DMS153 treated with DMSO at 0.1 percent for 48 hours (cell line): ENCODE measurements around the gene CAPN5.

Experiments
- DNase-seq: peaks from one replicate; lab custom pipeline; 2025; ENCODE audit not compliant: unreplicated experiment; lab: John Stamatoyannopoulos, UW

Gene CAPN5

DNA sequence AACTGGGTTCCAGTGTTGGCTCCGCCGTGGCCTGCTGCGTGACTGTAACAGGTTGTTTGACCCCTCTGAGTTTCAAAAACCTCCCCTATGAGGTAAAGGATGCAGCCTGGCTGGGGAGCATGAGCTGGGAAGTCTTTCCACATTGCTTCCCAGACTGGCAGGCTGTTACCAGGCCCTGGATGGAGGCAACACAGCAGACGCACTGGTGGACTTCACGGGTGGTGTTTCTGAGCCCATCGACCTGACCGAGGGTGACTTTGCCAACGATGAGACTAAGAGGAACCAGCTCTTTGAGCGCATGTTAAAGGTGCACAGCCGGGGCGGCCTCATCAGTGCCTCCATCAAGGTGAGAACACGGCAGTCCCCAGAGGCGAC lies 47.3 kb downstream of the CAPN5 start:
- DNase-seq, result no peak

DNA sequence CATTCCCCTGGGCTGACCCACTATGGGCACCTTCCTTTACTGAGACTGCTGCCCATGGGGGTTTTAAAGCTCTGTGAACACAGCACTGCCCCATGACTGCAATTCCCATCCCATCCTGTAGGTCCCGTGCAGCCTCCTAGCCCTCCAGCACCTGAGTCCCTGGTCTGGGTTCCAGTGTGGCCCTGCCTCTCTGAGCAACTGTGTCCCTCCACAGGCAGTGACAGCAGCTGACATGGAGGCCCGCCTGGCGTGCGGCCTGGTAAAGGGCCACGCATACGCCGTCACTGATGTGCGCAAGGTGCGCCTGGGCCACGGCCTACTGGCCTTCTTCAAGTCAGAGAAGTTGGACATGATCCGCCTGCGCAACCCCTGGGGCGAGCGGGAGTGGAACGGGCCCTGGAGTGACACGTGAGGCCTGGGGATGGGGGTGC lies 48.4 kb downstream of the CAPN5 start:
- DNase-seq, result no peak

DNA sequence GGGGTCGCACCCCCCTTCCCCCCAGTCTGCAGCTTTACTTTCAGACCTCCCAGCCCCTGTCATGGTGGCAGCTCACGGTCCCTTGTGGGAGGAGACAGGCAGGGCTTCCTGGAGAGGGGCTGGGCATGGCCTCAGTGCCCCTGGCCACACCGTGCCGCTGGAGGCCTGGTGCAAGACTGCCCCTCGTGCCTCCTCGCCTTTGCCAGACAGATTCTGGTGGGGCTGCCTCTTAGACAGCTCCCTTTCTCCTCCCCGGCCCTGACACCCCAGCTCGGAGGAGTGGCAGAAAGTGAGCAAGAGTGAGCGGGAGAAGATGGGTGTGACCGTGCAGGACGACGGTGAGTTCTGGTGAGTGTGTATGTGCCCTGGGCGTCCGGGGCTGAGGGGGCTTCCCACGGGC lies 49.2 kb downstream of the CAPN5 start:
- DNase-seq, result no peak

DNA sequence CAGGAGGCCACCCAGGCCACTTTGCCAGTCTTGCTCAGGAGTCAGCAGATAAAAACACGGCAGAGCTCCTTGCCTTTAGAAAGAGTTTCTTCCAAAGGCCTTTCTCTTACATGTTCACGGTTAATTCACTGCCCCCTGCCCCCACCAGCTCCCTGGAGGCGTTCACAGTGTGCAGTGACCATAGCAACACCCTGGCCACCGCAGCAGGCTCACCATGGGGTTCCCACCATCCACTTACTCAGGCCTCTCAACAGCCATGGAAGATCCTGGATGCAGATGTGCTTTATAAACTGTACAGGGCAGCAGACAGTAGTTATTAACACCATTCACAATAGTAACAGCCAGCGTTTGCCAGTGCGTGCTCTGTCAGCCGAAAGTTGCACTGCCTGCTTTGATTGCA lies 50.7 kb downstream of the CAPN5 start:
- no peak for DNase-seq

DNA sequence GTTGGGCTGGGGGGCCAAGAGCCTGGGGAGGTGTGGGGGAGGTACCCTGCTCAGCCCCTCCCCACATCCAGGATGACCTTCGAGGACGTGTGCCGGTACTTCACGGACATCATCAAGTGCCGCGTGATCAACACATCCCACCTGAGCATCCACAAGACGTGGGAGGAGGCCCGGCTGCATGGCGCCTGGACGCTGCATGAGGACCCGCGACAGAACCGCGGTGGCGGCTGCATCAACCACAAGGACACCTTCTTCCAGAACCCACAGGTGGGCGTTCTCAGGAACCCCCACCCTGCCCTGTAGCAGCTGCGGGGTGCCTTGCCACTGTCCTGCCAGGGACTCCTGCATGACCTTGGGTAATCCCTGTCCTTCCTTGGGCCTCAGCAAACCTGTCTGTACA lies 51.3 kb downstream of the CAPN5 start:
- DNase-seq, result no peak

DNA sequence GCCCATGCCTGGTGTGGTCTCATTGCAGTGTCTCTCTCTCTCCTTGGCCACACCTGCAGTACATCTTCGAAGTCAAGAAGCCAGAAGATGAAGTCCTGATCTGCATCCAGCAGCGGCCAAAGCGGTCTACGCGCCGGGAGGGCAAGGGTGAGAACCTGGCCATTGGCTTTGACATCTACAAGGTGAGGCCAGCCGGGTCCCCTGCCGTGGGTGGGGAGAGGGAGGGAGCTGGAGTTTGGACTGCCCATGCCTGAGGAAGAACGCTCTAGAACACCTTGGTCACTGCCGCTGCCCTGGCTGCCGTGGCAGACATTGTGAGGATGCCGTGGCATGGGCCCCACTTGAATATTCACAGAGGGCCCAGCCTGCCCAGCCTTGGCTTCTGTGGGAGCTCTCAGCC lies 52.2 kb downstream of the CAPN5 start:
- DNase-seq, result no peak

DNA sequence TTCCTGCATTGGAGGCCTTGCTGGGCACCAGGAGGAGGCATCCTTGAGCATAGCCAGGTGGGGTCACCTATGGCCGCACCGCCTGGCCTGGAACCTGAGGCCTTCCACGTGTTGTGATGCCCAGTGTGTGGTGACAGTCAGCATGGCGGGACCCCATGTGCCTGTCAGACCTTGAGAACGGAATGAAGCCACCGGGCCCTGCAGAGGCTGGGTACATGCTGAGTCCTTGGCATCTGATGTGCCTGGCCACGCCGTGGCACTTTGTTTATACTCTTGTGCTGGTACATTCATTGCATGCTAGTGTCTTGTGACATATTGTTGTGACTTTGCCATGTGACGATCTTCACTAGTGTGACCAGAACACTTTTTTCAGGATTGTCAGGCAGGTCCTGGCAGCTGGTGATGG lies 52.8 kb downstream of the CAPN5 start:
- no peak for DNase-seq

DNA sequence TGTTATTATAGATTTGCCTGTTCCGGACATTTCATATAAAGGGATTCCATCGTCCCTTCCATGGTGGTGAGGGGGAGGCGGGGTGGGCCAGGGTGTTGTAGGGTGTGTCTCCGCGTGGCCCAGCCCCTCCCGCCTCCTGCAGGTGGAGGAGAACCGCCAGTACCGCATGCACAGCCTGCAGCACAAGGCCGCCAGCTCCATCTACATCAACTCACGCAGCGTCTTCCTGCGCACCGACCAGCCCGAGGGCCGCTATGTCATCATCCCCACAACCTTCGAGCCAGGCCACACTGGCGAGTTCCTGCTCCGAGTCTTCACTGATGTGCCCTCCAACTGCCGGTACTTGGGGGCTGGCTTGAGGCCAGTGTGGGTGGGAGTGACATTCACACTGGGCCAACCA lies 53.8 kb downstream of the CAPN5 start:
- no peak for DNase-seq

DNA sequence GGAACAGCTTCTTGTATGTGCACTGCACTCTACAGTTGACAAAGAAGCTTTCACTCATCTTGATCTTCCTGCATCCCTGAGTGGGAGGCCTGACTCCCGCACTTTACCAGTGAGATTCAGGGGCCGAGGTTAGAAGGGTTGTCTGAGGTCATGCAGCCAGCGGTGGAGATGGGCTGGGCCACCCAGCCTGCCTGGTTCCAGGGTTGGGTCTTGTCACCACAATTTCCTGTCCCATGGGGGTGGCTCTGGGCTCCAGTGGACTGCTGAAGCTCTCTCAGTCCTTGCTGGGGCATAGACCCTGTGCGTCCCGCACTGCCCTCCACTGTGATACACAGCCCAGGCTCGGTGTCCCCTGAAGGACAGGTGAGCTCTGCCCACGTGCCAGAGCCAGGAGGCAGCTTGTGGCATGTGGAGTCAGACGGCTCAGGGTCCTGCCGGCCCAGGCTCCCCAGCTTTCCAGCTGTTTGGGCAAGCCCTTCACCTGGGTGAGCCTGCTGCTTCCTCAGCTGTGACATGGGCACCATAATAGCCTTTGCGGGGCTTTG lies 54.4 kb downstream of the CAPN5 start:
- DNase-seq, result no peak

DNA sequence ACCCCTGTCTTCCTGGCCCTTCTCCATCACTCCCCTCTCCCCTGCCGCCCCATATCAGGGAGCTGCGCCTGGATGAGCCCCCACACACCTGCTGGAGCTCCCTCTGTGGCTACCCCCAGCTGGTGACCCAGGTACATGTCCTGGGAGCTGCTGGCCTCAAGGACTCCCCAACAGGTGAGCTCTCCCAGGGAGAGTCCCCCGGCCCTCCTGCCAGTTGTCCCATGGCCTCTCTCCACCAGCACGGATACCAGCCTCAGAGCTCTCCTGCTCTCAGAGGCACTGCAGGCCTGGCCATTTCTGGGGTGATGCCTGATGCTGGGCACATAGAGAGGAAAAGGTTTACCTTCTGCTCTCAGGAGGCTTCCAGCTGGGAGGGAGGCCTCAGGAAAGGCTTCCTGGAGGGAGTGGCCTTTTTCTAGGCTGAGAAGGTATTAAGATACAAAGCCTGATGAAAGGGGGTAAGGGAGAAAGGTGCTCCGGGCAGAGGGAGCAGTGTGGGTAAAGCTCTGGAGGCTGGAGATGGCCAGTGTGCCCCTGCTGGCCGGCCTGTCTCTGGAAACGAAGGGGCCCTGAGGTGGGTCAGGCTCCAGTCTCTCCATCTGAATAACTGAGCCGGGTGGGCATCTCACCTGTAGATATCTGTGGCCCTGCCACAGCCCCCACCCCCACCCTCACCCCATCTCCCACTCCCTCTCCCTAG lies 55.3 kb downstream of the CAPN5 start:
- DNase-seq, result no peak

DNA sequence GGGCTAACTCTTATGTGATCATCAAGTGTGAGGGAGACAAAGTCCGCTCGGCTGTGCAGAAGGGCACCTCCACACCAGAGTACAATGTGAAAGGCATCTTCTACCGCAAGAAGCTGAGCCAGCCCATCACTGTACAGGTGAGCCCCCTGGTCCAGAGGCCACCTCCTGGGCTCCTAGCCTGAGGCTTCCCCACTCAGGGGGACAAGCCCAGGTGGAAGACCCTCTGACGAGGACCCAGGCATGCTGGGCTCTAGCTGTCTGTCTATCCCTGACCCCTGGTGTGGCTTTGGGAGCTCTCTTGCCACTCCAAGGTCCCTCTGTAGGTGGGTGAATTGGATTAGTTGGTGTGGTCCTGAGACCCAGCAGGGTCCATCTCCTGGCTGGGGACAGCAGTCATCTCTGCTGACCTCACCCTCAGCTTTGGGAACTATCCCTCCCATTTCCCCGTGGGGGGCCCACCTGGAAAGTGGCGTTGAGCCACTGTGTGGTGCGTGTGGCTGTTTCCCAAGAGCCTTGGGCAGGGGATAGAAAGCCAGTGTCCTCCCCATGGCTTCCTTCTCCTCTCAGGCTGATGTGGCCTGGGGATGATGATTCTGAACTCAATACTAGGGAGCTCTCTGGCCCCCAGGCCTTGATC lies 55.9 kb downstream of the CAPN5 start:
- DNase-seq, result no peak

DNA sequence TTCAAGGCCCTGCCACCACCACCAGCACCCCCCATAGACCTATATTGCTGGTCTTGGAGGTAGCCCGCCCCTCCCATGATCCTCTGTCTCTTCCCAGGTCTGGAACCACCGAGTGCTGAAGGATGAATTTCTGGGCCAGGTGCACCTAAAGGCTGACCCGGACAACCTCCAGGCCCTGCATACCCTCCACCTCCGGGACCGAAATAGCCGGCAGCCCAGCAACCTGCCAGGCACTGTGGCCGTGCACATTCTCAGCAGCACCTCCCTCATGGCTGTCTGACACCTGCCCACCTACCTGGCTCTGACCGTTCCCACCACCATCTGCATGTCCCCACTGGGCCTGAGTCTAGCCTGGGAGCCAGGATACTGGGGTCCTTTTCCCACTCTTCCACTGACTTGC lies 56.8 kb downstream of the CAPN5 start:
- DNase-seq, result no peak

DNA sequence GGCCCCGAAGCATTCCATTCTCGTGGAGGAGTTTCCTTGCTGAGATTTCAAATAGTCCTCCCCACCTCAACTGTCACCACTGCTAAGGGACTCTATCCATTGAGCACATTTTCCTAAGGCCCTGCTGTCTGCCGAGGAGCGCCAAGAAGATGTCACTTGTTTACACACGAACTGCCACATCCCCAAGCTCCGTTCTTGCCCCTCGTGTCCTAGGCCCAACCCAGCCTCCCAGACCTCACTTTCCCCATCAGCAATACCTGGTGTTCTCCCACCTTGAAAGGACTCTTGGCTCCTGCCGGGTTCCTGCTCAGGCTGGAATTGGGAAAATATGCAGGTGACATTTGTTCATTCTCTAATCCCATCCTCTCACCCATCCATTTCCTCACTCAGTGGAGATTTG lies 57.3 kb downstream of the CAPN5 start:
- no peak for DNase-seq

DNA sequence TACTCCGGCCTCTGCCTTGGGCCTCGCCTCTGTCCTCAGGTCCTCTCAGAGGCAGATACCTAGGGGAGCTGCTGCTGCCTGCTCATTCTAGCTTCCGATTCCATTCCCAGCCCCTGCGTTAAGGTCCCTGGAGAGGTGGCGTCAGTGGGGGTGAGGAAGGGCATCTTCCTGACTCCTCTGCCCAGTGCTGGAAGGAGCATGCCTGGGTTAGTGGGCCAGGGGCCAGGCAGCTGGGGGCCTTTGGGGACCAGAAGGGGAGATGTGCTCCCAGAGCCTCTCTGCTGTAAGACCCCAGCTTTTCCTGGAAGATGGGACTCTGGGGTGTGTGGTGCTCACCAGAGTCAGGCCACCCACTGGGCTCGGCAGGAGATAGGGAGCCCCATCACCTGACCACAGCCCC lies 57.7 kb downstream of the CAPN5 start:
- DNase-seq, result no peak

DNA sequence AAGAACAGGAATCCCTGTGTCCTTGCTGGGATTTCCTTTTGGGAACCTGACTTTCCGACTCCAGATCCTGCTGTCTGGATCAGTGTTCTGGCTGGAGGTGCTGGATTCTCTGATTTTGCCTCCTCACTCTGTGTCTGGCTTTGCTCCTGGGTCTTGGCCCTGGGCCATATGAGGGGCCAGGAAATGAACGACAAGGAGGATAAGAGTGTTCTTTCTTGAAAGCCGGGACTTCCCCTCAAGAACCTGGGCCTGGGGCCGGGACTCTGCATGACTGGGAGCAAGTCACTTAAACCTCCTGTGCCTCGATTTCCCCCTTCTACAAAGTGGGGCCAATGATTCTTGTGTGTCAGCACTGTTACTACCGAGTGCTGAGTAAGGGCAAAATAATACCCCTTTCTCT lies 58.4 kb downstream of the CAPN5 start:
- no peak for DNase-seq

DNA sequence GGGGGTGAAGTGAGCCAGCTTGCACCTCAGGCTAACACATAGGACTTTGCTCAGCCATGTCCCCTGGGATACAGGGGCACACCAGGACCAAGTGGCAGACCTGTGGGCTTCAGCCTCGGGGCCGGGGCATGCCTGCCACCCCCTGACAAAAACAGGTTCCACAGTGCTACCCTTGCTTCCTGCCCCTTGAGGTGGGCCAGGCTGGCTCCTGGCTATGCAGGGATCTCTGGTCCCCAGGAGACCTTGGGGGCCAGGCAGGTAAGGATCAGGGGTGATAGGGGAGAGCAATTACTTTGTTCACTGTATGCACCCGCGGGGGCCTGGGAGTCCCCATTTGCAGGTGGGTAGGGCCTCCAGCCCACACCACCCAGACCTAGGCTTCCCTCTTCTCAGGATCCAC lies 58.9 kb downstream of the CAPN5 start:
- DNase-seq, result no peak

DNA sequence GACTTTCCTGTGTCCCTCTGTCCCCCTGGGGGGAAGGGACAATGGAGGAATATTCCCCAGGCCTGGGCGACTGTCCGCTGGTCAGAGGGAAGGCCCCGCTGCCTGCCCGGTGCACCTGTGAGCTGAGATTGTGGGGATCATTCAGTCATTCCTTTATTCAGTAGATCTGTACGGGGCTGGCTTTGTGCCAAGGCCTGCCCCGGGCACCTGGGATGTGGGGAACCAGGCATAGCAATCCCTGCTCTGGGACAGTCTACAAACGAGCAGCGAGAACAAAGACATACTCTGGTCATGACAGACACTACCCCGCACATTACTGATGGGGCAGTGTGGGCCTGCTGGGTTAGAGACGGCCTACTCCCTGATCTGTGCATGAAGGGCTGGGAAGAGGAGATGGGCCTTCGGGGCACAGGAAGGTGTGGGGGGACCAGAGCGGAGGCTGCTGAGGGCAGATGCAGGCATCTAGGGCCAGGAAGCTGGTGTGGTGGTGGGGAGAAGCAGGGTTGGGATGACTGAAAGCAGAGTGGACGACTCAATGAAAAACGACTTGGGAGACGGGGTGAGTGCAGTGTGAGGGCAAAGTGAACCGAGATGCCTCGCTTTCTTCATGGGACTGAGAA lies 59.5 kb downstream of the CAPN5 start:
- DNase-seq, result no peak

DNA sequence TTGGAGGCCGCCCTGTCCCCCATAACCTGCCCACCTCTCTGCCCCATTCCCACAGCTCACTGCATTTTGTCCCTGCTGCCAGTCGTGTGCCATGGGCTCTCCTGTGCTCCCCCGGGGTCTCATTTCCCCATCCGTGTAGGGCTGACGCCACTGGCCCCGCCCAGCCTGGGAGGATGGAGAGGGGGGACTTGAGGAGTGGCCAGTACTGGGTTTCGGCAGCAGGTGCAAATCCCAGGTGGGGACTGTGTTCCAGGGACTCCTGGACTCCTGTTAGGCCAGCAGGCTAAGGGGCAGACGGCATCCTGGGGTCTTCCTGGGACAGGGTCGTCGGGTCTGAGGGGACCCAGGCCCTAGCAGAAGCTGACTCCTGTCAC lies 60.1 kb downstream of the CAPN5 start:
- no peak for DNase-seq

DNA sequence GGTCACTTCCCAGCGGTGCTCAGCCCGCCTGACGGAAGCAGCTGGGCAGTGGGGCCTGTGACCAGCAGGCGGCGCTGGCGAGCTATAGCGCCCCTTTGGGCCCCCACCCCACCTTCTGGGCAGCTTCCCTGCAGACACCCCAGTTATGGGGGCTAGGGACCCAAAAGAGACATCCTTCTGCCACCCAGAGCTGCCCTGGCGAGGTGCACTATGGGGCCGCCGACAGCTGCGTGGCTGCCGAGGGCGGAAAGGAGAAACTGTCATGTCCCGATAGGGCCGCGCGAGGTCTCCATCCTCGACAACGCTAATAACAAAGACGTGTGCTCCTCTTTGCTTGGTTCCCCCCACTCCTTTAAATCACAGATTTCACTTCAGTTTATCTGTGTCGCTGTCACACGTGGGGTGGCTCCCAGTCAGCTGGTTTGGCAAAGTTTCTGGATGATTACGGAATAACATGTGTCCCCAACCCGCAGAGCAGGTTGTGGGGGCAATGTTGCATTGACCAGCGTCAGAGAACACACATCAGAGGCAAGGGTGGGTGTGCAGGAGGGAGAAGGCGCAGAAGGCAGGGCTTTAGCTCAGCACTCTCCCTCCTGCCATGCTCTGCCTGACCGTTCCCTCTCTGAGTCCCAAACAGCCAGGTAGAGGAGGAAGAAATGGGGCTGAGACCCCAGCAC lies 60.6 kb downstream of the CAPN5 start:
- peak; percentile 21 for DNase-seq

DNA sequence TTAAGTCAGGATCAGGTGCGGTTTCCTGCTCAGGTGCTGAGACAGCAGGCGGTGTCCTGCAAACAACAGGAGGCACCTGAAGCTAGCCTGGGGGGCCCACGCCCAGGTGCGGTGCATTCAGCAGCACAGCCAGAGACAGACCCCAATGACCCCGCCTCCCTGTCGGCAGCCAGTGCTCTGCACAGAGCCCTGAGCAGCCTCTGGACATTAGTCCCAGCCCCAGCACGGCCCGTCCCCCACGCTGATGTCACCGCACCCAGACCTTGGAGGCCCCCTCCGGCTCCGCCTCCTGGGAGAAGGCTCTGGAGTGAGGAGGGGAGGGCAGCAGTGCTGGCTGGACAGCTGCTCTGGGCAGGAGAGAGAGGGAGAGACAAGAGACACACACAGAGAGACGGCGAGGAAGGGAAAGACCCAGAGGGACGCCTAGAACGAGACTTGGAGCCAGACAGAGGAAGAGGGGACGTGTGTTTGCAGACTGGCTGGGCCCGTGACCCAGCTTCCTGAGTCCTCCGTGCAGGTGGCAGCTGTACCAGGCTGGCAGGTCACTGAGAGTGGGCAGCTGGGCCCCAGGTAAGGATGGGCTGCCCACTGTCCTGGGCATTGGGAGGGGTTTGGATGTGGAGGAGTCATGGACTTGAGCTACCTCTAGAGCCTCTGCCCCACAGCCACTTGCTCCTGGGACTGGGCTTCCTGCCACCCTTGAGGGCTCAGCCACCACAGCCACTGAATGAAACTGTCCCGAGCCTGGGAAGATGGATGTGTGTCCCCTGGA lies 61.3 kb downstream of the CAPN5 start, which contains the start of gene MYO7A:
MYO7A (plus strand) TSS at position 327 of the 772 bp plus-strand sequence. CDS start 2,389 bp downstream, outside the sequence.
- no peak for DNase-seq
